Brain microvascular endothelial cell (primary cell): ENCODE data around the gene INPP5F.

Experiments used
- DNase-seq: peaks from one replicate; pipeline ENCODE4 v3.0.0-alpha.2; 2020
- H3K27ac ChIP-seq: fragments of 250-450 bp; sonication (Bioruptor Pico); 2 replicates; pipeline ENCODE4 v1.5.1; 2020; ENCODE audit warnings: mild to moderate bottlenecking, moderate library complexity
- H3K27me3 ChIP-seq: fragments of 250-450 bp; sonication (Bioruptor Pico); replicated peaks from 2 replicates; pipeline ENCODE4 v1.5.1; 2020; ENCODE audit warnings: mild to moderate bottlenecking
- H3K36me3 ChIP-seq: fragments of 250-450 bp; sonication (Bioruptor Pico); replicated peaks from 2 replicates; pipeline ENCODE4 v1.5.1; 2020; ENCODE audit warnings: mild to moderate bottlenecking
- H3K4me3 ChIP-seq: 2 replicates; pipeline ENCODE4 v1.5.1; 2011; ENCODE audit warnings: low read depth, mild to moderate bottlenecking, control low read depth, low read length, moderate library complexity
- in situ Hi-C: cut with HindIII; loops from 2 replicates; pipeline ENCODE4 v1.10.0; 2017; ENCODE audit warnings: low sequenced_read_pairs, low pct_ligation_motif_present
- TF ChIP-seq, protein P1 (sequence below): IDR thresholded peaks from 2 replicates; pipeline ENCODE4 v1.5.1; 2011; ENCODE audit warnings: low read depth, mild to moderate bottlenecking, moderate library complexity, low read length, control low read depth, inconsistent platforms; ENCODE audit errors: missing control alignments

INPP5F gene

DNA sequence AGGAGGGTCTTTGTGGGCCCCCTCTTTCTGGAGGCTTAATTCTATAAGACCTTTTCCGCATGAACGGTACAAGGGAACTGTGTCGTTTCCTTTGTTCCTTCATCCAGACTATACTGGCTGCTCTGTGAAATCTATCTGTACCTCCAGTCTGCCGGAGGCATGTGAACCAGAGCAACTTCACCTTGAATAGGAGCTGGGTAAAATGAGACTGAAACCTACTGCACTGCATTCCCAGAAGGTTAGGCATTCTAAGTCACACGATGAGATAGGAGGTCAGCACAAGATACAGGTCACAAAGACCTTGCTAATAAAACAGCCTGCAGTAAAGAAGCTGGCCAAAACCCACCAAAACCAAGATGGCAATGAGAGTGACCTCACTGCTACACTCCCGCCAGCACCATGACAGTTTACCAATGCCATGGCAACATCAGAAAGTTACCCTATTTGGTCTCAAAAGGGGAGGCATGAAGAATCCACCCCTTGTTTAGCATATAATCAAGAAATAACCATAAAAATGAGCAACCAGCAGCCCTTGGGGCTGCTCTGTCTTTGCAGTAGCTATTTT is 36.8 kb upstream of the INPP5F start:
- DNase-seq = no peak
- no peak overlapping the region for H3K4me3 ChIP-seq
- TF ChIP-seq, protein P1, sequence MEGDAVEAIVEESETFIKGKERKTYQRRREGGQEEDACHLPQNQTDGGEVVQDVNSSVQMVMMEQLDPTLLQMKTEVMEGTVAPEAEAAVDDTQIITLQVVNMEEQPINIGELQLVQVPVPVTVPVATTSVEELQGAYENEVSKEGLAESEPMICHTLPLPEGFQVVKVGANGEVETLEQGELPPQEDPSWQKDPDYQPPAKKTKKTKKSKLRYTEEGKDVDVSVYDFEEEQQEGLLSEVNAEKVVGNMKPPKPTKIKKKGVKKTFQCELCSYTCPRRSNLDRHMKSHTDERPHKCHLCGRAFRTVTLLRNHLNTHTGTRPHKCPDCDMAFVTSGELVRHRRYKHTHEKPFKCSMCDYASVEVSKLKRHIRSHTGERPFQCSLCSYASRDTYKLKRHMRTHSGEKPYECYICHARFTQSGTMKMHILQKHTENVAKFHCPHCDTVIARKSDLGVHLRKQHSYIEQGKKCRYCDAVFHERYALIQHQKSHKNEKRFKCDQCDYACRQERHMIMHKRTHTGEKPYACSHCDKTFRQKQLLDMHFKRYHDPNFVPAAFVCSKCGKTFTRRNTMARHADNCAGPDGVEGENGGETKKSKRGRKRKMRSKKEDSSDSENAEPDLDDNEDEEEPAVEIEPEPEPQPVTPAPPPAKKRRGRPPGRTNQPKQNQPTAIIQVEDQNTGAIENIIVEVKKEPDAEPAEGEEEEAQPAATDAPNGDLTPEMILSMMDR = no peak
- no peak overlapping the region for H3K27ac ChIP-seq
- no peaks in the 10 kb centered on the region for H3K27me3 ChIP-seq
- in situ Hi-C loops = no loop called here
- no peaks in the 10 kb centered on the region for H3K36me3 ChIP-seq

GRCh38 chr10:119691726-119692125 is 34.1 kb upstream of the INPP5F start:
- no peak overlapping the region for H3K27ac ChIP-seq
- H3K27me3 ChIP-seq = no peaks in the 10 kb centered on the region
- no peaks in the 10 kb centered on the region for H3K36me3 ChIP-seq
- TF ChIP-seq, protein P1 = no peak
- in situ Hi-C loops = no loop called here
- no peak overlapping the region for H3K4me3 ChIP-seq
- no peak for DNase-seq

DNA sequence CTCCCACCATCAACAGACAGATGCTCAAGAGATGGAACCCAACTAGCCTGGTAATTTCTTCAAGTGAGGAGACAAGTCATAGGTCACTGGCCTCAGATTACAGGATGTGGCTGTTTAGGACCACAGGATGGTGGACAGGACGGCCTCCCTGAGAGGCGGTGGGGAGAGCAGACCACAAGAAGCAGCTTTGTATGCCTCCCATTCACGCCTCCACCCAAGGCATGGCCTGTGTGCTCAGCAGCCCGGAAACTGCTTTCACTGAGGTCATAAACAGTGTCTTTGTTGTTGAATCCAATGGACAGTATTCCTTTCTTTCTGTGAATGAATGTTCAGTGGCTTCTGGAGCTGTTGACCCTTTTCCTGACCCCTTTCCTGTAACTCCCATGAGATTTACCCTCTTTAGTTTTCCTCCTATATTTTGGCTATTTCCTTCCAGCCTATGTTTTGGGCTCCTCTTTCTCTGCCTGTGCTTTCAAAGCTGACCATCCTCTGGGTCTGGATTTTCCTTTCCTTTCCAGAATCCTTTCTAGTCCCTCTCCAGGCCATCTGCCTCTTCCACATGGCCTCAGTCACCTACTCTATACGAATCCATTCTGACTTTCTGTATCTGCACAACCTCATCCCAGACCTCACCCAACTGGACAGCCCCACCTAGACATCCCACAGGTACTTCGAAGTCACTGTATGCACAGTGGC is 32.4 kb upstream of the INPP5F start:
- in situ Hi-C loops = no loop called here
- no peaks in the 10 kb centered on the region for H3K27me3 ChIP-seq
- TF ChIP-seq, protein P1 = no peak
- no peak for DNase-seq
- H3K27ac ChIP-seq = no peak overlapping the region
- H3K36me3 ChIP-seq = no peaks in the 10 kb centered on the region
- H3K4me3 ChIP-seq = no peak overlapping the region

DNA sequence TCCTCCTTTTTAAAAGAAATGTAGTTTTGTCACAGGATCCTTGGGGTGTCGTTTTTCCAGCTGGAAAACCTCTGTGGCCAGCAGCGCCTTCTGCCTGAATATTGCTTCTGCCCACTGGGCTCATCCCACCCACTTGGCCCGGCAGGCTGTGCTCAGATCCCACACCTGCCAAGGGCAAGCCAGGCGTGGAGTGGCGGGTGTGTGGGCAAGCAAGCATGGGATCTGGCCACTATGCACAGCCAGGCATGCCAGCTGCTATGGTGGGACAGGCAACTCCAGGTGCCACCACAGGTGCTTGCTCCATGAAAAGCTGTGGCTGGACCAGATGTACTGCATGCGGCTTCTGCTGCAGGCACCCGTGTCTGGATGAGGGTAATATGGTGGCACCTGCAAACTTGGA is 31.2 kb upstream of the INPP5F start:
- no peaks in the 10 kb centered on the region for H3K36me3 ChIP-seq
- TF ChIP-seq, protein P1 = no peak
- H3K27me3 ChIP-seq = no peaks in the 10 kb centered on the region
- H3K4me3 ChIP-seq = no peak overlapping the region
- DNase-seq = no peak
- no peak overlapping the region for H3K27ac ChIP-seq
- in situ Hi-C loops = no loop called here

DNA sequence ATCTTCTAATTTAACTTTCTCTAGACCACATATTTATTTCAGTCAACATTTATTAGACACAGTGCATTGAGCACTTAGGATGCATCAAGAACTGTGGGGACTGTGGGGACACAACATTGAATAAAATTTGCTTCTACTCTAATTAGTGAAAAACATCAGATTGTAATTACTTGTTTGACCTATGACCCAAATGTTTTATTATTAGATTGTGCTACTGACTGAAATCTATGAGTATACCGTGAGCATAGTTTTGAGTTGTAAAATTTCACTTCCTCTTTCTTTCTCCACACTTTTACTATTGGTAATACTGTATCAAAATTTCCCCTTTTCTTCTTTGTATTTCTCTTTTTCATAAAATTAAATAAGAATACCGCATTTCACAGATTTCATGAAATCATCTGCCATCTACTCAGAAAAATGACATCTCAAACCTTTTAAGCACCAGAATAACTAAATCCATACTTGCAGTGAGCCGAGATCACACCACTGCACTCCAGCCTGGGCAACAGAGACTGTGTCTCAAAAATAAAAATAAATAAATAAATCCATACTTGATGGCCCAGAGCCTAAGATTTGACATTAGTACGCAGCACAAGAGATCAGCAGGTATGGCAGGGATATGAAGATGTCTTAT is 25.4 kb upstream of the INPP5F start:
- in situ Hi-C loops = no loop called here
- Histone ChIP-seq H3K27me3 (no peaks in the 10 kb centered on the region), H3K4me3 (no peak overlapping the region), H3K27ac (no peak overlapping the region), H3K36me3 (no peaks in the 10 kb centered on the region)
- TF ChIP-seq, protein P1 = no peak
- no peak for DNase-seq
